ENCODE data around the gene KIF3A.

KIF3A gene

GRCh38 chr5:132739232-132739631 lies 1.9 kb upstream of the KIF3A start:
- DNase-seq (ENCODE audit: insufficient read length, low spot score) (no peak), FAIRE-seq (no peak)
- TF ChIP-seq POLR2A (IDR thresholded peaks at IDR 0.05; ENCODE audit: low read depth, low read length) (no peak), TAF1 (IDR thresholded peaks at IDR 0.05; ENCODE audit: low read depth, low read length) (no peak), POLR2AphosphoS5 (IDR thresholded peaks at IDR 0.05; ENCODE audit: low read depth, low read length) (no peak), POU2F2 (IDR thresholded peaks at IDR 0.05; ENCODE audit: low read depth, low read length) (no peak)

DNA sequence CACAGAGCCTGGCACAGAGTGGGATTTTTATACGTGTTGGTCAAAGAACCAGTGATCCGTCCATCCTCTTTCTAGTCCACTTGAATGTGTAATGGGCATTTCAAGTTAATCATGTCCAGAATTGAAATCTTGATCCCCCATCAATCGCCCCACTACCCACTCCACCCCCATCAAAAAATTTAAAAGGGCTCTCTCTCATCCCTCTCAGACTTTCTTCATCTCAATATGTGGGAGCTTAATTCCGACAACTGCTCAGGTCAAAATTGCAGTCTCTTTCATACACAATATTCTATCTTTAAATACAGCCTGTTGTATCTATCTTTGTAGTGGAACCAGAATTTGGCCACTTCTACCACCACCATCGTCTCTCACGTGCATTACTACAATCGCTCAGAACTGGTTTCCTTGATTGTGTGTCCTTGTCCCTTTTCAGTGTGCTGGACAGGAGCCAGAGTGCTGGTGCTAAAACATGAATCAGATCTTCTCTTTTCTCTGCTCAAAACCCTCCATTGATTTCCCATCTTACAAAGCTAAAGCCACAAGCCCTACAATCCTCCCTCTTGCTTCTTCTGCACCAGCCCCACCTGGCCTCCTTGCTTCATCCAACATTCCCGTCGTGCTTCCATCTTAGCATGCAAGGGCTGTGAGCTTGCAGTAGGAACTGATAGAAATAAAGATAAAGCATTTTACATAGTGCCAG lies 786 bp upstream of the KIF3A start:
- DNase-seq (ENCODE audit: insufficient read length, low spot score) = no peak
- FAIRE-seq = peak; percentile 59
- TF ChIP-seq PAX5 (IDR thresholded peaks at IDR 0.05; ENCODE audit: insufficient read depth, low read length, severe bottlenecking) = no peak
- TF ChIP-seq POLR2AphosphoS5 (IDR thresholded peaks at IDR 0.05; ENCODE audit: low read depth, low read length) = no peak
- no peak for TF ChIP-seq TAF1 (IDR thresholded peaks at IDR 0.05; ENCODE audit: low read depth, low read length)
- no peak for TF ChIP-seq POU2F2 (IDR thresholded peaks at IDR 0.05; ENCODE audit: low read depth, low read length)
- no peak for TF ChIP-seq SPI1 (IDR thresholded peaks at IDR 0.05; ENCODE audit: low read depth, low read length)
- TF ChIP-seq POLR2A (IDR thresholded peaks at IDR 0.05; ENCODE audit: low read depth, low read length) = no peak

DNA sequence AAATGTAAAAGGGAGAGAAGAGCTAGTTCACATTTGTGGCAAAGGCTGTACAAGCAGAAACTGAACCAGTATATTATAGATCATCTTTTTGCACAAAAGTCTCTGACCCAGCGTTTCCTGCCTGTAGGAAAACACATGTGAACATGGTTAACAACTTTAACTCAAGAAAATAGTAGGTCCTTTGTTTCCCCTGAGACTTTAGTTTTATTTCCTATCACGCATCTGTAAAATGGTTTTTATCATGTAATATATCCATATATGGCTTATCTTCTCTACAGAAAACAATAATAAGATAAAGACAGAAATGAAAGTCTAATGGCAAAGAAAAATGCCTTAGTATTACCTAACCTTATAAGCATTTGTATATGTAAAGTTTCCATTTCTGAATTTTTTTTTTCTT lies 2.7 kb downstream of the KIF3A start:
- TF ChIP-seq POLR2AphosphoS5 (IDR thresholded peaks at IDR 0.05; ENCODE audit: low read depth, low read length) (no peak), POLR2A (IDR thresholded peaks at IDR 0.05; ENCODE audit: low read depth, low read length) (no peak), SPI1 (IDR thresholded peaks at IDR 0.05; ENCODE audit: low read depth, low read length) (no peak), TAF1 (IDR thresholded peaks at IDR 0.05; ENCODE audit: low read depth, low read length) (no peak), PAX5 (IDR thresholded peaks at IDR 0.05; ENCODE audit: insufficient read depth, low read length, severe bottlenecking) (no peak), POU2F2 (IDR thresholded peaks at IDR 0.05; ENCODE audit: low read depth, low read length) (no peak)
- DNase-seq (ENCODE audit: insufficient read length, low spot score) (no peak), FAIRE-seq (no peak)

GRCh38 chr5:132733499-132734148 lies 3.7 kb downstream of the KIF3A start:
- TF ChIP-seq POLR2A (IDR thresholded peaks at IDR 0.05; ENCODE audit: low read depth, low read length) (no peak), POU2F2 (IDR thresholded peaks at IDR 0.05; ENCODE audit: low read depth, low read length) (no peak), PAX5 (IDR thresholded peaks at IDR 0.05; ENCODE audit: insufficient read depth, low read length, severe bottlenecking) (no peak), TAF1 (IDR thresholded peaks at IDR 0.05; ENCODE audit: low read depth, low read length) (no peak), POLR2AphosphoS5 (IDR thresholded peaks at IDR 0.05; ENCODE audit: low read depth, low read length) (no peak), SPI1 (IDR thresholded peaks at IDR 0.05; ENCODE audit: low read depth, low read length) (no peak)
- FAIRE-seq = no peak
- no peak for DNase-seq (ENCODE audit: insufficient read length, low spot score)

DNA sequence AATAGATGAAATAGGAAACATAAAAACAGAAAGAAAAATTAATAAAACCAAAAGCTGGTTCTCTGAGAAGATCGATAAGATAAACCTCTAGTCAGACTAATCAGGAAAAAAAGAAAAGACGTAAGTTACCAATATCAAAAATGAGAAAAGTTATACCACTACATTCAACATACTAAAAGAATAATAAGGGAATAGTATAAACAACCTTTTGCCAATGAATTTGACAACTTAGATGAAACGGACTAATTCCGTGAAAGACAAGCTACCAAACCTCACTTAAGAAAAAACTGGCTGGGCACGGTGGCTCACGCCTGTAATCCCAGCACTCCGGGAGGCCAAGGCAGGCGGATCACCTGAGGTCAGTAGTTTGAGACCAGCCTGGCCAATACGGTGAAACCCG lies 7.5 kb downstream of the KIF3A start:
- no peak for TF ChIP-seq POU2F2 (IDR thresholded peaks at IDR 0.05; ENCODE audit: low read depth, low read length)
- no peak for TF ChIP-seq SPI1 (IDR thresholded peaks at IDR 0.05; ENCODE audit: low read depth, low read length)
- TF ChIP-seq POLR2AphosphoS5 (IDR thresholded peaks at IDR 0.05; ENCODE audit: low read depth, low read length) = no peak
- TF ChIP-seq TAF1 (IDR thresholded peaks at IDR 0.05; ENCODE audit: low read depth, low read length) = no peak
- no peak for TF ChIP-seq PAX5 (IDR thresholded peaks at IDR 0.05; ENCODE audit: insufficient read depth, low read length, severe bottlenecking)
- no peak for TF ChIP-seq POLR2A (IDR thresholded peaks at IDR 0.05; ENCODE audit: low read depth, low read length)
- DNase-seq (ENCODE audit: insufficient read length, low spot score) (no peak), FAIRE-seq (no peak)

- TF ChIP-seq POLR2A (IDR thresholded peaks at IDR 0.05; ENCODE audit: low read depth, low read length) = no peak
- DNase-seq (ENCODE audit: insufficient read length, low spot score) (no peak), FAIRE-seq (no peak)
Observed at GRCh38 chr5:132725745-132726144, 11.6 kb downstream of the KIF3A start.

- TF ChIP-seq POLR2AphosphoS5 (IDR thresholded peaks at IDR 0.05; ENCODE audit: low read depth, low read length) (no peak), PAX5 (IDR thresholded peaks at IDR 0.05; ENCODE audit: insufficient read depth, low read length, severe bottlenecking) (no peak), POLR2A (IDR thresholded peaks at IDR 0.05; ENCODE audit: low read depth, low read length) (no peak), TAF1 (IDR thresholded peaks at IDR 0.05; ENCODE audit: low read depth, low read length) (no peak), POU2F2 (IDR thresholded peaks at IDR 0.05; ENCODE audit: low read depth, low read length) (no peak)
- FAIRE-seq = no peak
Observed at GRCh38 chr5:132718544-132719312, 18.6 kb downstream of the KIF3A start.

GRCh38 chr5:132714456-132715307 lies 22.7 kb downstream of the KIF3A start:
- DNase-seq (ENCODE audit: insufficient read length, low spot score) (no peak), FAIRE-seq (peak; percentile 71)
- TF ChIP-seq PAX5 (IDR thresholded peaks at IDR 0.05; ENCODE audit: insufficient read depth, low read length, severe bottlenecking) (no peak), TAF1 (IDR thresholded peaks at IDR 0.05; ENCODE audit: low read depth, low read length) (no peak), POLR2A (IDR thresholded peaks at IDR 0.05; ENCODE audit: low read depth, low read length) (no peak), POLR2AphosphoS5 (IDR thresholded peaks at IDR 0.05; ENCODE audit: low read depth, low read length) (no peak), SPI1 (IDR thresholded peaks at IDR 0.05; ENCODE audit: low read depth, low read length) (no peak), POU2F2 (IDR thresholded peaks at IDR 0.05; ENCODE audit: low read depth, low read length) (no peak)

More at GRCh38 chr5:132718544-132719312, 18.6 kb downstream of the KIF3A start:
- no peak for DNase-seq (ENCODE audit: insufficient read length, low spot score)

DNA sequence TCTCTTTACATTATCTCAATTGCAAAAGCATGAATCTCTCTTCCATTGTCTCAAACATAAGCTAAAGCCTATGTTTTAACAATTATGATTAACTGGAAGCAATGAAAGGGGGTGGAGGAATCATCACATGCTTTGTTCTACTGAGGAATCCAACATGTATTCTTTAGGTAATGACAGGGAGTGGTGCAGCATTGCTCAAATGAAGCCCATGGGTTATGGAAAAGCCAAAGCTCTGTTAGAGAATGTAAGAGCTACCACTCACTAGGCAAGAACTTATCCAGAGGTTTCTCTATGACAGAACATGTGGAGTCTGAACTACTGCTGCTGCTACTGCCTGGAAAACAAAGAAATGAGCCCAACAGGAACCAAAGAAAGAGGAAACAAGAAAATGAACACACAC lies 28.7 kb downstream of the KIF3A start:
- TF ChIP-seq SPI1 (IDR thresholded peaks at IDR 0.05; ENCODE audit: low read depth, low read length) (no peak), TAF1 (IDR thresholded peaks at IDR 0.05; ENCODE audit: low read depth, low read length) (no peak), PAX5 (IDR thresholded peaks at IDR 0.05; ENCODE audit: insufficient read depth, low read length, severe bottlenecking) (no peak), POU2F2 (IDR thresholded peaks at IDR 0.05; ENCODE audit: low read depth, low read length) (no peak), POLR2A (IDR thresholded peaks at IDR 0.05; ENCODE audit: low read depth, low read length) (no peak), POLR2AphosphoS5 (IDR thresholded peaks at IDR 0.05; ENCODE audit: low read depth, low read length) (no peak)
- no peak for DNase-seq (ENCODE audit: insufficient read length, low spot score)
- no peak for FAIRE-seq
